SHP77 treated with DMSO at 0.1 percent for 48 hours (cell line): Measurements from ENCODE around the gene TP53I13.

Source experiments
- DNase-seq: peaks from one replicate; lab custom pipeline; 2025; lab: John Stamatoyannopoulos, UW

TP53I13 gene

DNA sequence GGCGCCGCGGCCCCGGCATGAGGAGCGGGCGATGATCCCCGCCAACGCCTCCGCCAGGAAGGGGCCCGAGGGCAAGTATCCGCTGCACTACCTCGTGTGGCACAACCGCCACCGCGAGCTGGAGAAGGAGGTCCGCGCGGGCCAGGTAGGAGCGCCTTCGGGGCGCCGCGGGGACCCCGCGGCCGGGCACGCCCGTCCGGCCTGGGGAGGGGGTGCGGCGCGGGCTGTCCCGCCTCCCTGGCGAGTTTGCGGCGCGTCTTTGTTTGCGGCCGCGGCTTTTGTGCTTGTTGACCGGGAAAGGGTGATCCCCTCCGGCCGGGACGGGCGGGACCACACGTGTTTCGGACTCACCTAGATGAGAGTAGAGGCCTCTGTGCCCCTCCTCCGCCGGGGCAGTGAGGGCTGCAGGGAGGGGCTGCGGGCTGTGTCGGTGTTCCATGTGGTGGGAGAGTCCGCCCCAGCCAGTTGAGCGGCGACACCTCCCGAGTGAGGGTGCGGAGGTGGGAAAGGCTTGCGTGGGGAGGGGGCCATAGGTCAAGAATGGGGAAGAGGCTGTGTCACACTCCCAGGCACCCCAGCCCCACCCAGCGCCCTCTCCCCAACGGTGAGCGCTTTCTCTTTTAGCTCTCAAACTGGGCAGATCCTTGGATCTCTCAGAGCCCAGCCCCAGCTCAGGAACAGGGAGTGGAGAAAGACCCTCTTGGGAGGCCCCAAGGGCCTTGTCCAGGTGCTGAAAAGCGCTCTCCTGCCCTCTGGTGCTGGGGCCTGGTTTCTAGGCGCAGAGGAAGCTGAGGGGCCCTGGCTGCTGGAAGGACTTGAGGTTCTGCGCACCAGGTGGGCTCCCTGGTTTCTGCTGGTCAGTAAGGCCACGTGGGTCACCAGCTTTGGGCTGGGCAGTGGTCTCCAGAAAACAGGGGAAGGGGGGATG is 25.4 kb downstream of the TP53I13 start:
- DNase-seq: no peak

- no peak for DNase-seq
Measured at GRCh38 chr17:29594519-29595090, 26.1 kb downstream of the TP53I13 start.

DNA sequence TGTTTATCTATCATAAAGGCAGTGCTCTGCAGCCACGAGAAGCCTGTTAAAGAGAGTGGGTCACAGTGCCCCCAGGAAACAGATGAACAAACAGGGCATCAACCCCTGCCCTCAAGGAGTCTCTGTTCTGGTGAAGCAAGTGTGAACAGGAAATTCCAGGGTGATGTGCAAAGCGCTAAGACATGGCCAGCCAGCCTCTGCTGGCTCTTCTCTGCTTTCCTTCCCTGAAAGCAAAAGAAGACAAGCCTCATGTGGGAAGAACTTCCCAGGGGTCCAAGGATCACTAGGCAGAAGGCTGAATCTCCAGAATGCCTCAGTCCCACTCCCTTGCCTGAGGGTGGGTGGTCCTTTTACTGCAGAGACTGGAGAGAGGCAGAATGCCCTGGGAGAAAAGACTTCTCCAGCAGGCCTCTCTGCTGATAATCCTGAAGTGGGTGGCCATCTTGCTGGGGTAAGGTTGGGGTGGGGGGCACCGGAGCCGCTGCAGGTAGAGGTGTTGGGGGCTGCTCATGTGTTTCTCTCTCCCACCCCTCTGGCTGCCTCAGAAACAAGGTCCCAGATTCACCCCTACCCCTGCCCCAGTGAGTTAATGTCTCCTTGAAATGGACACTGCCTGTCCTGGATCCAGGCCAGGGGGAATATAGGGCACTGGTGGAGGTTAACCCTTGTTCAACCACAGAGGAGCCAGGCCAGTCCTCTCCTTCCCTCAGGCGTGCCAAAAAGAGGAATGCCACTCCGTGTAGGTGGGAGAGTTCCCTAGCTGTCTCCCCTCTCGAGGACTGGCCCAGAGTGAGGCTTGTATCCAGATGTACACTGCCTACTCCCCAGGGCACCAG is 26.8 kb downstream of the TP53I13 start:
- DNase-seq: no peak

- DNase-seq: no peak
Measured at GRCh38 chr17:29595943-29596774, 27.7 kb downstream of the TP53I13 start.

DNA sequence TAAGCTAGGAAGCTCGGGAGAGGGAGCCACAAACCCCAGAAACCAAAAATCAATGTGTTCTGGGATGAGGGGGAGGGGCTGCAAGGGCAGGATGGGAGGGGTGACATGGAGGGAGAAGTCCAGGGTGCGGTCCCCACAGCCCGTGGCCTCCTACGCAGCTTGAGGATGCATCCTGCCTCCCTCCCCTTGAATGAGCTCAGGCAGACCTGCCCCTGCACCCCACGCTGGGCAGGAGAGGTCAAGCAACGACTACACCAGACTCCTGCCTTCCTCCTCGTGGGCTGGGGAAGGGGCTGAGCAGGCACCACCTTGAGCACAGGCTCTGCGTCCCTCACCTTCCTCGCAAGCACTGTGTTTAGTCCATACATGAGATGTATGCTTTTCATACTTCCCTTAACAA is 28.3 kb downstream of the TP53I13 start:
- DNase-seq: no peak

DNA sequence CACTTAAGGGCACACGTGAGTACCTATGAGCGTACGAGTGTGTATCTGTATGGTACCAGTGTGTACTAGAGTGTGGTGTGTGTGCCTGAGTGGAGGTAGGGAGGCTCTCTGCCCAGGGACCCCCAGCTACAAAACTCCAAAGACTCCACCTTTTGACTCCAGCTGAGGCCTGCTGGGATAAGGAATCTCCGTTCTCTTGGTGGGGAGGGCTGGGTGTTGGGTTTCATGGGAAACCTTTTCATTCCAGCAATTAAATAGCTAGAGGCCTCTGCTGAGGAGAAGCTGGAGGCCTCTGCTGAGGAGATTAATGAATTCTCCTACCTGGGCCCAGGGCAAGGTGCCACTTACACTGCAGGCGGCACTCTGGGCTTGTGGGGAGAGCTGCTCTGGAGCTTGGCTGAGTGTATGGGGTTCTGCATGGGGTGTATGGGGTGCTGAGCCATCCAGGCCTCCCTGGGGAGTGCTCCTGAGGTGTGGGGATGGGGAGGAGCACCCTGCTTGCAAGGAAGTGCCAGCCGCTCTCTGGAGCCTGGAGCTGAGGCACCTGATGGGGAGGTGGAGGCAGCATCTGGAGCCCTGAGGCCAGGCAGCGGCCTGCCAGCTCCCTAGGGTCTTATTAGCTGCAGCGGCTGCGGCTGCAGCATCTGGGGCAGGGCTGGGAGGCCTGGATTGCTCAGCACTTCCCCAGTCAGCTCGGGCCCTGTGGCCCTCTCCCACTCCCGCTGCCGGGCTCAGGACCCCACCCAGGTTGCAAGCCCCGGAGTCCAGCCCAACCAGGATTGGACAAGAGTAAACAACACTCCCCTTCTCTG is 29.1 kb downstream of the TP53I13 start:
- no peak for DNase-seq

DNA sequence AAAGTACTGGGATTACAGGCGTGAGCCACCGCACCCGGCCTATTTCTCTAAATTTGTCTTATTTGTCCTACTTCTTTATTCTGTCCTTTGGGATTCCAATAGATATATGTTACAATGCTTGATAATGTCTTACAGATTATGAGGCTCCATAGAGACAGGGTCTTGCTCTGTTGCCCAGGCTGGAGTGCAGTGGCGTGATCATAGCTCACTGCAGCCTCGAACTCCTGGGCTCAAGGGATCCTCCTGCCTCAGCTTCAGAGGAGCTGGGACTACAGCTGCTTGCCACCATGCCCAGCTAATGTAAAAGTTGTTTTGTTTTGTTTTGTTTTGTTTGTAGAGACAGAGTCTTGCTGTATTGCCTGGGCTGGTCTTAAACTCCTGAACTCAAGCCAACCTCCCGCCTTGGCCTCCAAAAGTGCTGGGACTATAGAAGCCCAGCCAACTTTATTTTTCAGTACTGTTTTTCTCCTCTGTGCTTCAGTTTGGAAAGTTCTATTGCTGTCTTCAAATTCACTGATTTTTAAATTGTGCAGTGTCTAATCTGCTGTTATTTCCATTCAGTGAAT is 34.7 kb downstream of the TP53I13 start:
- no peak for DNase-seq

DNA sequence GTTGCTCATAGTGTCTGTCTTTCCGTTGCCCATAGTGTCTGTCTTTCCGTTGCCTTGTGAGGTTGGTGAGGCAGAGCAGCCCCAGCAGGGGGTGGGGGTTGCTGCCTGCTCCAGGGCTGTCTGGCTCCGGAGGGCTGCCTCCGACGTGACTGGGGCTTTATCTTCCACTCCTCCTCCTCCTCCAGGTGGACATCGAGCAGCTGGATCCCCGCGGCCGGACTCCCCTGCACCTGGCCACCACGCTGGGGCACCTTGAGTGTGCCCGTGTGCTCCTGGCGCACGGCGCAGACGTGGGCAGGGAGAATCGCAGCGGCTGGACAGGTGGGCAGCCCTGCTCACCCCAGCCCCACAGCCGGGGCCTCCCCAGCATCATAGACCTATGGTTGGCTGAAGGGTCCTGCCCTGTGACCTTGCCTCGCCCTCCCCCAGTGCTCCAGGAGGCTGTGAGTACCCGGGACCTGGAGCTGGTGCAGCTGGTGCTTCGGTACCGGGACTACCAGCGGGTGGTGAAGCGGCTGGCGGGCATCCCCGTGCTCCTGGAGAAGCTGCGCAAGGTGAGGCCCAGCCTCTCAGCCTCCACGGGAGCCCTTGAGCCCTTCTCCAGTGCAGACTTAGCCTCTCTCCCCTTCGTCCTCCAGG is 39.2 kb downstream of the TP53I13 start:
- DNase-seq: no peak

DNA sequence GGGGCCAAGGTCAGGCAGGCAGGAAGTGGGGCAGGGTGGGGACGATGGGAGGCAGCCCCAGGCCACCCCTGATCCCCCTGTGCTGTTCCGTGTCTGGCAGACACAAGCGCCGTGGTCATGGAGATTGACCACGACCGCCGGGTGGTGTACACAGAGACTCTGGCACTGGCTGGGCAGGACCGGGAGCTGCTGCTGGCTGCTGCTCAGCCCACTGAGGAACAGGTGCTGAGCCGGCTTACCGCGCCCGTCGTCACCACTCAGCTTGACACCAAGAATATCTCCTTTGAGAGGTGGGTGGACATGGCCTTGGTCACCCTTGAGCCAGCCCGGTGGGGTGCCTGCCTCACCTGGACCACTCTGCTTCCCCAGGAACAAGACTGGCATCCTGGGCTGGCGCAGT is 40.5 kb downstream of the TP53I13 start:
- no peak for DNase-seq

GRCh38 chr17:29610395-29610794 is 41.9 kb downstream of the TP53I13 start:
- DNase-seq: no peak

DNA sequence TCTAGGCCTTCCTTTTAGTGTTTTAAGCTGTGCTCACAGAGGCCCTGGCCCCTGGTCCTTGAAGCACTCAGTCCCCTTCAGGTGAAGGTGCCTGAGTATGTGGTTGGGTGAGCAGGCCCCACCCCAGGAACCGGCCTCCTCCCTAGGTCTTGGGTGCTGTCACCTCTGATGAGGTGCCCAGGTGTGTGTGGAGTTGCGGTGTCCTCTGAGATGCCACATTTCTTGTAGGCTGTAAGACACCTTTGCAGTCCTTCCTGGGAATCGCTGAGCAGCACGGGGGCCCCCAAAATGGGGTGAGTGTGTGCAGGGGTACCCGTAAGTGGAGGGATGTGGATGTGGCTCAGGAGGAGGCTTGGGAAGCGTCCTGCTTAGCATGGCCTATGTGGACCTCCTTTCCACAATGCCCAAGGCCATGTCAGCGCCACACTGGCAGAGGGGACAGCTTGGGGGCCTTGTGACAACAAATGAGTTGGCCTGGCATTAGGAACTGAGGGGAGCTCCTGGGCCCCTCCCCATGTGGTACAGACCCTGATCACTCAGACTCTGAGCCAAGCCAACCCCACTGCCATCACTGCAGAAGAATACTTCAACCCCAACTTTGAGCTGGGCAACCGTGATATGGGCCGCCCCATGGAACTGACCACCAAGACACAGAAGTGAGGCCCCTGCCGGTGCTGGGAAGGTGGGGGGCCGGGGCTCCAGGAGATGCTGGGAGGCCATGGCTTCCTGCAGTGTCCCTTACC is 43.0 kb downstream of the TP53I13 start:
- no peak for DNase-seq

DNA sequence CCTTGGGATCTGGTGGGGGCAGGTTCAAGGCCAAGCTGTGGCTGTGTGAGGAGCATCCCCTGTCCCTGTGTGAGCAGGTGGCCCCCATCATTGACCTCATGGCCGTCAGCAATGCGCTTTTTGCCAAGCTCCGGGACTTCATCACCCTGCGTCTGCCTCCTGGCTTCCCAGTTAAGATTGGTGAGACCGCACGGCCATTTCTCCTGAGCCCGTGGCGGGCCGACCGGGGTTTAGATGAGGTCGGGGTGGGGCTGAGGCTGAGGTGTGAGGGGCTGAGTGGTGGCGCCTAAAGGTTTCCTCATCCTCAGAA is 43.5 kb downstream of the TP53I13 start:
- no peak for DNase-seq

- no peak for DNase-seq
Measured at GRCh38 chr17:29612404-29613280, 44.1 kb downstream of the TP53I13 start.

DNA sequence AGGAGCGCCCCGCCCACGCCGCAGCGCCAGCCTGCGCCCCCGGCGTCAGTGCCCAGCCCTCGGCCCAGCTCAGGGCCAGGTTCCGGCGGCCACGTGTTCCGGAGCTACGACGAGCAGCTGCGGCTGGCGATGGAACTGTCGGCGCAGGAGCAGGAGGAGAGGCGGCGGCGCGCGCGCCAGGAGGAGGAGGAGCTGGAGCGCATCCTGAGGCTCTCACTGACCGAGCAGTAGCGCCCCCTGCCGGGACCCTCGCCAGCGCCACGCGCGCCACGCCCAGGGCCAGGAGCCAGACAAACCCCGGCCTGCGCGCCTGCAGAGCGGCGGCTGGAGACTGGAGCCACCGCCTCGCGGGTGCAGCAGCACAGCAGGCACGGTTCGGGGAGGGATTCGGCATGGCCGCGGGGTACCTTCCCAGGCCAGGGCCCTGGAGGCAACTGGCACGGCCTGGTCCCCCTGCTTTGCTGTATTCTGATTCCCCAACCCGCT is 44.9 kb downstream of the TP53I13 start:
- DNase-seq: no peak

DNA sequence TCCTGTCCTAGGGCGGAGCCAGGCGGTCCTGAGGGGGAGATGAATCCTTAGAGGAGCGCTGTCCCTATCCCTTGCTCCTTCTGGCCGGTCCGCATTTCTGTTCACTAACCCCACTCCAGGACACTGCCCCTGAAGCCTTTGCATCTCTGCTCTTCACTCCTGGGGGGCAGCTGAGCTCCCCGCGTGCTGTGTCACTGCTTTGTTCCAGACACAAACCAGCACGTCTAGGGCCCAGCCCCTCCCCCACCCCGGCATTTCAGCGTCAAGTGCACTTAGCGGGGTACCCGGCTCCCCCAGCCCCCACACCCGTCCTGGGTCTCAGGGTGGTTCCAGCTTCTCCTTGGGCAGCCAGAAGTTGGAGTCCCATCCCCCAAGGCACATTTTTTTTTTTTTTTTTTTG is 45.4 kb downstream of the TP53I13 start:
- no peak for DNase-seq

GRCh38 chr17:29614349-29615047 is 46.0 kb downstream of the TP53I13 start:
- DNase-seq: no peak

DNA sequence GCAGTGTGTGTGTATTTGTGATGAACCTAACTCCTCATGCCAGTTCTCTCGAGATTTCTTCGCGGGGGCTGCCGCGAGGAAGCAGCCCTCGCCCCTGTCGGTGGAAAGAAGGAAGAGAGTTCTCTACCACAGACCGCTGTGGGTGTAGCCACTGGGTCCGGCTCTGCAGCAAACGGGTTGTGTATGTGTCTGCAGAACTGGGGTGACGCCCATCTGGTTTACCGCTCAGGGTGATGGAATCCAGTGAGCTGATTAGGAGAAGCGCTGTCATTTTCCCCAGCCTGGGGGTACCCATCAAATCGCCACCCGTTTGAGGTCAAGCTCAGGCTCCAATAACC is 46.5 kb downstream of the TP53I13 start:
- no peak for DNase-seq
